K562 (cell line): ENCODE data around the gene SOCS7. TPM values are rescaled to one million over a fixed set of nuclear protein-coding genes. Genes with fewer than 3 reads are reported as not detected.

Experiments
- ATAC-seq: fragments of 200-7000 bp; cut with Tn5 transposase; 3 replicates; pipeline ENCODE4 v1.9.1; 2020; ENCODE audit warnings: moderate library complexity
- BruUV-seq: library from RNA; stranded (reverse); fragments of 400-500 nt; replicated peaks from 2 replicates; lab custom pipeline; 2021; lab: Mats Ljungman, UMichigan
- CTCF ChIA-PET: fragments of 300-600 bp; formaldehyde crosslinking; extraction: SDS; loops from one replicate; lab custom pipeline; 2021; ENCODE audit warnings: low intra/inter-chr PET ratio; lab: Yijun Ruan, JAX
- POLR2A ChIA-PET: fragments of 300-600, 350-650 bp; sonication (Branson Sonifier 250); formaldehyde crosslinking; extraction: SDS; loops from one replicate; lab custom pipeline; 2021; ENCODE audit warnings: antibody characterized with exemption, inconsistent platforms; lab: Yijun Ruan, JAX
- DNase-seq, 4 experiments: peaks; one replicate each; pipeline versions ENCODE4 v3.0.0 to v3.0.0-alpha.2; 2011 to 2018; ENCODE audit warnings: low spot score in 3 of 4, mixed read lengths in 3 of 4; ENCODE audit errors: extremely low read depth in 1 of 4
- FAIRE-seq: peaks from 2 replicates; lab custom pipeline; 2011; peaks lifted over from hg19 to GRCh38; lab: Jason Lieb, UNC
- H2AFZ ChIP-seq: 2 replicates; pipeline ENCODE4 v1.6.0; 2011; ENCODE audit warnings: low read depth, low read length, control low read depth, inconsistent platforms
- H3K27ac ChIP-seq: fragments of 200-600 bp; 3 replicates; pipeline ENCODE4 v1.8.0; 2011; ENCODE audit warnings: low read depth, mild to moderate bottlenecking, control low read depth, inconsistent platforms, low read length, moderate library complexity, mixed read lengths; ENCODE audit errors: extremely low read depth
- H3K27me3 ChIP-seq, 2 experiments: fragments of 300-600 bp in 1 of 2; 2 replicates in 1 of 2; 3 replicates in 1 of 2; pipeline versions ENCODE4 v1.6.0 to v1.8.0; 2011; ENCODE audit warnings: inconsistent platforms in 2 of 2, low read length in 2 of 2, mild to moderate bottlenecking in 1 of 2, mixed read lengths in 1 of 2, moderate library complexity in 1 of 2; ENCODE audit not compliant: control insufficient read depth in 2 of 2, insufficient read depth in 2 of 2
- H3K36me3 ChIP-seq: fragments of 300-600 bp; 3 replicates; pipeline ENCODE4 v1.8.0; 2011; ENCODE audit warnings: mild to moderate bottlenecking, low read length, inconsistent platforms; ENCODE audit not compliant: control insufficient read depth, insufficient read depth
- H3K4me1 ChIP-seq, 2 experiments: fragments of 200-600 bp in 1 of 2; replicated peaks in 1 of 2; 2 replicates in 1 of 2; 3 replicates in 1 of 2; pipeline versions ENCODE4 v1.5.1 to v1.8.0; 2011; ENCODE audit warnings: inconsistent platforms in 2 of 2, low read length in 2 of 2, mild to moderate bottlenecking in 1 of 2, mixed read lengths in 1 of 2, moderate library complexity in 1 of 2; ENCODE audit not compliant: control insufficient read depth in 2 of 2, insufficient read depth in 2 of 2
- H3K4me2 ChIP-seq: 2 replicates; pipeline ENCODE4 v1.6.1; 2011; ENCODE audit warnings: low read length, control low read depth, inconsistent platforms, mixed read lengths; ENCODE audit not compliant: insufficient read depth
- H3K4me3 ChIP-seq: fragments of 200-600 bp; sonication (generic), shearing (Covaris generic); 2 replicates; pipeline ENCODE4 v1.5.1; 2016; ENCODE audit warnings: control low read depth, inconsistent platforms
- H3K79me2 ChIP-seq: fragments of 200-600 bp; 3 replicates; pipeline ENCODE4 v1.8.0; 2011; ENCODE audit warnings: low read length, inconsistent platforms; ENCODE audit not compliant: control insufficient read depth, insufficient read depth
- H3K9ac ChIP-seq, 2 experiments: 2 replicates each; pipeline versions ENCODE4 v1.6.0 to v1.6.1; 2011; ENCODE audit warnings: low read depth in 2 of 2, low read length in 2 of 2, control low read depth in 1 of 2, inconsistent platforms in 1 of 2, mild to moderate bottlenecking in 1 of 2, mixed read lengths in 1 of 2; ENCODE audit not compliant: insufficient read depth in 1 of 2
- H3K9me1 ChIP-seq: one replicate; pipeline ENCODE4 v1.6.0; 2011; ENCODE audit warnings: inconsistent platforms, mild to moderate bottlenecking, low read length, moderate library complexity; ENCODE audit not compliant: control insufficient read depth, insufficient read depth
- H3K9me3 ChIP-seq: replicated peaks from 2 replicates; pipeline ENCODE4 v1.5.1; 2011; ENCODE audit warnings: low read depth, low read length, inconsistent platforms; ENCODE audit not compliant: control insufficient read depth, insufficient read depth
- H4K20me1 ChIP-seq: replicated peaks from 2 replicates; pipeline ENCODE4 v1.6.1; 2011; ENCODE audit warnings: low read length, inconsistent platforms, mixed read lengths; ENCODE audit not compliant: control insufficient read depth, insufficient read depth
- ARID2 ChIP-seq: fragments of 450-650 bp; IDR thresholded peaks from 2 replicates; pipeline ENCODE4 v1.6.1; 2017; ENCODE audit warnings: antibody characterized with exemption, mild to moderate bottlenecking
- ATF1 ChIP-seq, 2 experiments: fragments of 450-650 bp in 1 of 2; IDR thresholded peaks; 2 replicates each; pipeline ENCODE4 v1.6.1; 2016; ENCODE audit warnings: missing compliant biosample characterization in 1 of 2, missing genetic modification characterization in 1 of 2
- CBFB ChIP-seq: sonication (generic); formaldehyde crosslinking; IDR thresholded peaks from 2 replicates; pipeline ENCODE4 v1.4.0; 2020; ENCODE audit warnings: mild to moderate bottlenecking, missing genetic modification reagents
- CBX1 ChIP-seq: sonication (generic); IDR thresholded peaks from 2 replicates; pipeline ENCODE4 v1.6.1; 2016; ENCODE audit warnings: antibody characterized with exemption, low read depth, mild to moderate bottlenecking
- CTCFL ChIP-seq: IDR thresholded peaks from 2 replicates; pipeline ENCODE4 v1.6.1; 2011; ENCODE audit warnings: borderline replicate concordance, low read depth, mild to moderate bottlenecking, moderate library complexity, low read length; ENCODE audit not compliant: insufficient read depth, poor library complexity, severe bottlenecking
- GABPB1 ChIP-seq: sonication (generic); formaldehyde crosslinking; IDR thresholded peaks from 2 replicates; pipeline ENCODE4 v1.8.0; 2022; ENCODE audit warnings: mild to moderate bottlenecking, missing genetic modification reagents
- GTF2E2 ChIP-seq: fragments of 200-800 bp; sonication (Bioruptor generic); IDR thresholded peaks from 2 replicates; pipeline ENCODE4 v1.6.1; 2016; ENCODE audit warnings: missing genetic modification characterization, missing compliant biosample characterization
- ILF3 ChIP-seq: fragments of 450-650 bp; IDR thresholded peaks from 2 replicates; pipeline ENCODE4 v1.6.1; 2018; ENCODE audit warnings: antibody characterized with exemption, mild to moderate bottlenecking, moderate library complexity, borderline replicate concordance
- KAT7 ChIP-seq: sonication (generic); formaldehyde crosslinking; IDR thresholded peaks from 2 replicates; pipeline ENCODE4 v1.8.0; 2022; ENCODE audit warnings: missing genetic modification reagents, mild to moderate bottlenecking, borderline replicate concordance
- KAT8 ChIP-seq: fragments of 450-650 bp; IDR thresholded peaks from 2 replicates; pipeline ENCODE4 v1.6.1; 2016; ENCODE audit warnings: low read depth, mild to moderate bottlenecking
- MAFK ChIP-seq: IDR thresholded peaks from 2 replicates; pipeline ENCODE4 v1.6.1; 2011; ENCODE audit warnings: low read length, improper control_type of control experiment
- NR0B1 ChIP-seq: fragments of 450-650 bp; IDR thresholded peaks from one replicate; pipeline ENCODE4 v1.6.1; 2018; ENCODE audit warnings: mild to moderate bottlenecking, moderate library complexity; ENCODE audit not compliant: partially characterized antibody
- PHB ChIP-seq: fragments of 250-450 bp; sonication (Bioruptor Pico); IDR thresholded peaks from 2 replicates; pipeline ENCODE4 v1.5.0; 2021
- TFAM ChIP-seq: fragments of 250-450 bp; sonication (Bioruptor Pico); conservative IDR thresholded peaks from 2 replicates; pipeline ENCODE4 v1.5.0; 2021; ENCODE audit warnings: mild to moderate bottlenecking, moderate library complexity
- TGIF2 ChIP-seq: sonication (generic); formaldehyde crosslinking; IDR thresholded peaks from 2 replicates; pipeline ENCODE4 v1.8.1; 2022; ENCODE audit warnings: mild to moderate bottlenecking, missing genetic modification reagents, moderate library complexity
- ZBED1 ChIP-seq: IDR thresholded peaks from 2 replicates; pipeline ENCODE4 v1.6.1; 2014
- ZKSCAN8 ChIP-seq: fragments of 200-800 bp; sonication (Bioruptor generic); IDR thresholded peaks from 2 replicates; pipeline ENCODE4 v1.6.1; 2016; ENCODE audit warnings: missing genetic modification characterization, missing compliant biosample characterization
- WGBS: fragments of 100-300 bp; shearing (Covaris generic); methylation state at CpG from one replicate; pipeline ENCODE4 v1.1.6; 2016; ENCODE audit warnings: low coverage, mixed read lengths; ENCODE audit not compliant: insufficient coverage; ENCODE audit errors: missing lambda C conversion rate; 5-methylcytosine and 5-hydroxymethylcytosine counted together
- in situ Hi-C: fragments of 300-500 bp; cut with MboI; formaldehyde crosslinking; loops from 4 replicates; pipeline ENCODE4 v1.15.0; 2018; ENCODE audit warnings: inconsistent platforms, mixed read lengths
- intact Hi-C: fragments of 100-400 bp; cut with micrococcal nuclease; formaldehyde crosslinking; loops from 2 replicates; pipeline ENCODE4 v1.14.2; 2022
- polyA plus RNA-seq, 8 experiments: library from polyadenylated mRNA; depleted of rRNA in 4 of 8; stranded (reverse) in 5 of 8; unstranded in 3 of 8; fragments of >200 nt; fragmentation: Nextera tagmentation in 2 of 8; fragmentation: Illumina TruSeq in 1 of 8; extraction: Ambion mirVana in 2 of 8; extraction: Trizol in 1 of 8; gene quantifications; 2 replicates each; pipeline versions ENCODE4 v1.2.1 to v1.2.3, GENCODE V29; 2011 to 2014; ENCODE audit warnings: inconsistent platforms in 1 of 8, missing spikeins in 1 of 8
- total RNA-seq, 7 experiments: library from RNA; depleted of rRNA in 6 of 7; stranded (reverse); fragments of >200 nt in 6 of 7; fragmentation: Illumina TruSeq in 2 of 7; extraction: Trizol in 2 of 7; gene quantifications; 2 replicates each; pipeline versions ENCODE4 v1.2.1 to v1.2.3, GENCODE V29; 2011 to 2021; ENCODE audit warnings: low replicate concordance in 1 of 7
- TF ChIP-seq, protein P1 (sequence below): fragments of 250-450 bp; sonication (Bioruptor Pico); IDR thresholded peaks from 2 replicates; pipeline ENCODE4 v1.9.0; 2021; ENCODE audit warnings: mild to moderate bottlenecking

Gene SOCS7
- total and polyA plus RNA-seq, 9 of the 15 experiments (the other 6 are each of a cell fraction or from before 2014, with no cell fraction given), result 0.94 to 14.5 (median 8.2) TPM

- peaks cover 0 to 17% of the 10 kb centered on the region in 2 experiments; a peak in 2 of 5 replicates for H3K4me1 ChIP-seq
- FAIRE-seq (no peak), ATAC-seq (no peak), DNase-seq (no peak)
- intact Hi-C loops, result no loop called here
- peaks cover 9% of the 10 kb centered on the region; the same call in 1 of the 2 replicates for H4K20me1 ChIP-seq
- H3K36me3 ChIP-seq, result no peaks in the 10 kb centered on the region
- H3K9me1 ChIP-seq, result no peaks in the 10 kb centered on the region
- H3K79me2 ChIP-seq, result no peaks in the 10 kb centered on the region
- BruUV-seq, result no TSS peak
- H3K4me3 ChIP-seq, result no peak overlapping the region
- in situ Hi-C loops, result no loop called here
- H3K9me3 ChIP-seq, result no peaks in the 10 kb centered on the region
- TF ChIP-seq ATF1 (CRISPR knock-in tag; IDR thresholded peaks at IDR 0.05) (no peak), ATF1 (tag; IDR thresholded peaks at IDR 0.05) (no peak), ZBED1 (no peak), KAT8 (no peak), GABPB1 (CRISPR knock-in tag) (no peak), CBX1 (no peak), TGIF2 (CRISPR knock-in tag) (no peak), ZKSCAN8 (CRISPR knock-in tag) (no peak), PHB (CRISPR knock-in tag) (no peak), MAFK (no peak), ARID2 (no peak), NR0B1 (no peak), KAT7 (no peak), CTCFL (no peak), CBFB (CRISPR knock-in tag) (no peak), TFAM (no peak), GTF2E2 (tag) (no peak), ILF3 (no peak)
- TF ChIP-seq, protein P1, sequence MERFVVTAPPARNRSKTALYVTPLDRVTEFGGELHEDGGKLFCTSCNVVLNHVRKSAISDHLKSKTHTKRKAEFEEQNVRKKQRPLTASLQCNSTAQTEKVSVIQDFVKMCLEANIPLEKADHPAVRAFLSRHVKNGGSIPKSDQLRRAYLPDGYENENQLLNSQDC (CRISPR knock-in tag), result no peak
- no peak overlapping the region for H2AFZ ChIP-seq
- no peak overlapping the region for H3K4me2 ChIP-seq
- H3K27me3 ChIP-seq, result peaks cover 4 to 35% of the 10 kb centered on the region in 2 experiments; a peak in 4 of 5 replicates
- 13% methylated on average over 6 of the region's 7 CpGs for WGBS
- H3K9ac ChIP-seq, result no peak overlapping the region
- ChIA-PET CTCF (no interaction called here), POLR2A (interaction anchor here (0.6 kb wide), 1 partner anchor 176 kb away, joined by 3 read pairs; no protein-coding TSS in a partner anchor)
- no peak overlapping the region for H3K27ac ChIP-seq
Measured at GRCh38 chr17:38427160-38427949, 75.7 kb downstream of the SOCS7 start.
